HL-60/S4 treated with phorbol 12-myristate 13-acetate at 8.2 ng/mL for 4 days and 3 days (cell line): ENCODE data around the gene VSIG10.

Source experiments
- in situ Hi-C: fragments of 300-500 bp; cut with MboI; formaldehyde crosslinking; loops from 2 replicates; pipeline ENCODE4 v1.15.0; 2022; ENCODE audit warnings: low sequenced_read_pairs

Gene VSIG10

DNA sequence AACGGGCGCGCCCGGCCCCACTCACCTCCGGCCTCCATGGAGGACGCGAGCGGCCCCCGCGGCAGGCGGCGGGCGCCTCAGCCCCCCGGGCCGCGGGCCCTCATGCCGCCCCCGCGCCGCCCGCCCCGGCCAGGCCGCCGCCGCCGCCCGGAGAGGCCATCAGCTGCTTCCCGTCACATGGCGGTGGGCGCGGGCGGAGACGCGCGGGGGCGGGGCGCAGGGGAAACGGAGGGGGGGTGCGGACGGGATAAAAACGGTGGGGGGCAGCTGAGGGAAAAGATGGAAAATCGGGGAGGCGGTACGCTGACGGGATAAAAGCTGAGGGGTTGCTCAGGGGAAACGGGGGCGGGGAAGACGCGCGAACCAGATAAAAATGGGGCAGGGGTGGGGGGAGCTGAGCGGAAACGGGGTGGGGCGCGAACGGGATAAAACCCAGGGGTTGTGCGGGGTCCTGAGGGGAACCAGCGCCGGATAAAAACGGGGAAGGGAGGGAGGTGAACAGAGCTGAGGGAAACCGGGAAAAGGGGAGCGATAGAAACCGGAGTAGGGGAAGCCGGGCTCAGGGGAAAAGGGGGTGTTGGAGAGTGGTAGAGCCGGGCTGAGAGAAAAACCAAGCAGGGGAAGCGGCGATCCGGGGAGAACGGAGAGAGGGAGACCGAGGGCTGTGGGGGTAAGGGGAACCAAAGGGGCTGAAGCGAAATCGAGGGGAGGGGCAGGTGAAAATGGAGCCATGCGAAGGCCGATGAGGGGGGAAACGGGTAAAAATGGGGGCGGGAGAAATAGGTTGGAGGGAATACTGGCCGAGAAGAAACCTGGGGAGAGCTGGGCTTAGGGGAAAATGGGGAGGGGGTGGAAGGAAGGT is 42.6 kb downstream of the VSIG10 start, which contains the start of gene WSB2:
WSB2 (minus strand) TSS at position 169 of the 862 bp plus-strand sequence; CDS start at position 38, 131 bp downstream.
- in situ Hi-C loops: no loop called here

DNA sequence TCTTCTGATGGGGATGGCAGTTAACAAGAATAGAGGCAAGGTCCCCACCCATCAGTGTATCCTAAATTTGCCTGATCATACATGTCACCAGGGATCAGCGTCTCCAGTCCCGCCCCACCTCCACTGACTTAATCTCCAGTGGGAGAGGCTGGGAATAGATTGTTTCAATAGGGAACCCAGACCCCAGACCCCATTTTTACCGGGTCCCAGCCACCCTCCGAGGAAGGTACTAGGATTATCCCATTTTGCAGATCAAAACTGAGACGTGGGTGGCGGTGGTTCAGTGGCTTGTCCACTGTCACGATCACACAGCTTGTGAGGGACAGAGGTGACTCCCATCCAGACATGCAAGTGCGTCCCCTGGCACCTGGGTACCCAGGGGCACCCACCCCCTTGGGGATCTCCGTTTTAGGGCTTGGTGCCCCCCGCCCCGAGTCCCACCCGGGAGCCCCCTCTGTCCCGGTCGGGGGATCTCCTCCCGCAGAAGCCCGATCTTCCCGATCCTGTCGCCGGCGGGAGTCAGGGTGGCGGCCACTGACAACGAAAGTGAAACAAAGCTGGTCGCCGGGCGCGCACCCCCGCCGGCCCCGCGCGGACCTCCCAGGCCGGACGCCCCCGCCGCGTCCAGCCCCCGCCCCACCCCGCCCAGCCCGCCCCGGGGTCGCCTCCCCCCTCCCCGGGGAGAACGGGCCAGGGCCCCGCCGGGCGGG is 43.4 kb downstream of the VSIG10 start:
- in situ Hi-C loops: no loop called here

- in situ Hi-C loops: no loop called here
Measured at GRCh38 chr12:118059341-118060191, 44.2 kb downstream of the VSIG10 start.

- in situ Hi-C loops: no loop called here
Measured at GRCh38 chr12:118058881-118059280, 44.9 kb downstream of the VSIG10 start.

GRCh38 chr12:118058227-118058626 is 45.6 kb downstream of the VSIG10 start:
- in situ Hi-C loops: no loop called here

DNA sequence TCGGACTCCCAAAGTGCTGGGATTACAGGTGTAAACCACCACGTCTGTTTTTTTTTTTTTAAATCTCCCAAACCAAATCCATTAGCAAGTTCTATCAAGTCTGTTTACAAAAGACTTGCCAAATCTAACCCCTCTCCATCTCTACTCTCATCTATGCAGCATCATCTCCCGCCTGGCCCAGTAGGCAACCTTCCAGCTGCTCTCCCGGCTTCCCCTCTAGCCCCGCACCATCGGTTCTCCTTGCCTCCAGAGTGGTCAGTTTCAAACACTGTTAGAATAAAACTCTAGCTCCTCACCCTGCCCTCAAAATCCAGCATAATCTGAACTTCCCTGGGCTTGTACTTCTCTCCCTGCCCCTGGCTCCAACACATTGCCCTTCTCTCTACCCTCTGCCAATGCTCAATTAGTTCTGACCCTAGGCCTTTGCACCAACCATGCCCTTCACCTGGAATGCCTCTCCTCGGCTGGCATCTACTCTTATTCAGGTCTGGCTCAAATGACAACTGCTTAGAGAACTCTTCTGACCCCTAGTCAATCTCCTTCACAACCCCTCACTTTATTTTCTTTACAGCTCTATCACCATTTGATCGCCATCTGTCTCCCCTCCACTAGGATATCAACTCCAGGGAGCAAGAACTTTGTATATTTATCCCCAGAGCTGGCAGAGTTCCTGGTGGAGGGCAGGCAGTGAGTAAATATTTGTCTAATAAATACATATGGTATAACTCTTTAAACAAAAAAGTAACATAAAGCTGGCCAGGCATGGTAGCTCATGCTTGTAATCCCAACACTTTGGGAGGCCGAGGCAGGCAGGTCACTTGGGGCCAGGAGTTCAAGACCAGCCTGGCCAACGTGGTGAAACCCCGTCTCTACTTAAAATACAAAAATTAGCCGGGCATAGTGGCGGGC is 47.7 kb downstream of the VSIG10 start:
- in situ Hi-C loops: no loop called here

- in situ Hi-C loops: no loop called here
Measured at GRCh38 chr12:118055144-118055557, 48.7 kb downstream of the VSIG10 start.

DNA sequence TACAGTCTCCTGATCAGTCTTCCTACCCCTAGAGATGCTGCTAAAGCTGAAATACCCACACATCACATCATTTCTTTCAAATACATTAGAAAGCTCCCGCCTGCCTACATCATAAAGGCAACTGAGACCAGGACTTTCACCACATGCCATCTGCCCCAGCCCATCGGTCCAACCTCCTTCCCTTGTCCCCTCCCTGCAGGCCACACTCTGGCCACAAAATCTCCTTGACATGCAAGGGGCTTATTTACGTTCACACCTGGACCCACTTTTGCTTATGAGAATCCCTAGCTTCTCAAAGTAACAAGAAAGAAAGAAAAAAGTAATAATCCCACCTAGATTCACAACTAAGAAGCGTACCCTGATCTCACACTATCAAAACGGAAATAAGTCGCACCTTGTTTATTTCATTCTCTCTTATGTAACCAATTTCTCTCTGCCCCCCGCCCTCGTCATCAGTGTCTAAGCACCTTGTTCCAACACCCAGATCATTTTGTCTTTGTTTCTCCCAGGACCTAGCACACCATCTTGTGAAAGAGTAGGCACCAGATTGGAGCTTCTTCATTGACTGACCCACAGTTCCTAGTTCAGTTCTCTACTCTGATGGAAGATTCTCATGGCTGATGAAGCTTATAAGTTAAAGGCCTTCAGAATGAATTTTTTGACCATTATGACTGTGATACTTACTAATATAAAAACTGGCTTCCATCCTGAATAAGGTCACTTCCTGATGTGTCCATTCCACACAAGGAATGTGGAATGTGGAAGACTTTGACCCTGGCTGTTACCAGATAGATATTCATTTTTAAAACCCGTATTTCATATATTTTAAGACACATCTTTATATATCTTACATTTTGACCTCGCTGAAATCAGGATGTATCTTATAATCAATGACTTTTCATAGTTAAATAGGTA is 50.5 kb downstream of the VSIG10 start:
- in situ Hi-C loops: no loop called here

DNA sequence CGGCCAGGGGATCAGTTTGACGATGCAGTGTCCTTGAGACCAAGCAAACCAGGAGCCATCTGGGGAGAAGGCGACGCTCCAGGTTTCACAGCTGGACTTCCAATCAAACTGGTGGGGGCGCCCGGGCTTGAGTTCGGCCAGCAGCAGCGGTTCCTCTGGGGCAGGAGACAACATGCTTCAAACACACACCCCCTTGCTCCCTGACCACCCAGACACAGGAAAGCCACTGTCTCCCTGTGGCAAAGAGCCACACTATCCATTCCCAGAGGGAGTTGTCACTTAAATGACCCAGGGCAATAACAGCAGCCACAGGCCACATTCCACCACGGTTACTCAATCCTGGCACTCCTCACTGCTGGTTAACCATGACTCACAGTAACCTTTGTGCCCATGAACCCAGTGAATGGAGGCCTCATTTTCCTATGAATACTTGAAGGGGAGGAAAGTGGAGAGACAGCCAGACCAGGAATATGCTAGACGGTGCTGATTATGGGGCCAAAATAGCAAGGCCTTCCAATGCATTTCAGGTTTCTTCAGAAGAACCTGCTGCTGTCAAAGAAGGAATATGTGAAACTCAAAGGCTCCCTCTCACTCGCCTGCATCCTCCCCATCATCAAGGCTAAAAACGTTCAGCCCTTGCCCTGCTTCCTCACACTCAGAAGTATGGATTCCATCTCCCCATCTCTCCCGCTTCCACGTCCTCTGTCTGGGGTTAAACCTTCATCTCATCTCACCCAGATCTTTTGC is 51.3 kb downstream of the VSIG10 start:
- in situ Hi-C loops: no loop called here

- in situ Hi-C loops: no loop called here
Measured at GRCh38 chr12:118050972-118051910, 52.6 kb downstream of the VSIG10 start.

GRCh38 chr12:118046430-118046829 is 57.4 kb downstream of the VSIG10 start:
- in situ Hi-C loops: no loop called here

DNA sequence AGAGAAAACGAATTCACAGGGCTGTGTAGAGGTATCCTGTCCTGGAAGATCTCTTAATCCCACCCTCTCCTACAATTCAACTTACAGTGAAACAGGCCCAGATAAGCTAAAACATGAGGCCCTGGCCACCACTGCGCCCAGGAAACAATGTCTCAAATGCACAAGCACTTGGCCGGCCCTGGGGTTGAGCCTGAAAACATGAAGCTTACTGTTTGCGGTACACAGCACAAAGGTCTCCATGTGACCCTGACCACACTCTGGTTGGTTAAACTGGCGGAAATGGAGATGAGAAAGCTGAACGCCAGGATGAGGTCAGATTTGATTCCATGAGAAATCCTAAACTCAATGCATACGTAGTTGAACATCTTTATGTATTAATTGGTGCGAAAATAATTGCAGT is 59.2 kb downstream of the VSIG10 start:
- in situ Hi-C loops: no loop called here

DNA sequence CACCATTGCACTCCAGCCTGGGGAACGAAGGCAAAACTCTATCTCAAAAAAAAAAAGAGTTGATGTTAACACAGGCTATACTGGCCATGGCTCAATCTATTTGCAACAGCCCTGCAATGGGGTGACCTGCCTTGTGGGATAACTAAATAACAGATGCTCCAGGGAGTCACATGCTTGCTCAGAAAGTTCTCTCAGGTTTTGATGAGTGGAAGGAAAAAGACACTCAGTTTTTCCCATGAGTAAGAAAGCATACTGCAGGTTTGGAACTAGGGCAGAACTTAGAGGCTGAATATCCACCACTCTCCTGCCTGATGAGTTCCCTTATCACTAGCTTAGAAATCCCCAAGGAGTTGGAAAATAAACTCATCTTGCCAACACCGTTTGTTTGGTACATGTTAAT is 59.7 kb downstream of the VSIG10 start:
- in situ Hi-C loops: no loop called here

- in situ Hi-C loops: no loop called here
Measured at GRCh38 chr12:118042091-118042490, 61.7 kb downstream of the VSIG10 start.

GRCh38 chr12:118038137-118038536 is 65.7 kb downstream of the VSIG10 start:
- in situ Hi-C loops: no loop called here

GRCh38 chr12:118036672-118037411 is 67.0 kb downstream of the VSIG10 start:
- in situ Hi-C loops: no loop called here
